ENCODE measurements around the gene AP4E1. TPM values are rescaled to one million over a fixed set of nuclear protein-coding genes. Genes with fewer than 3 reads are reported as not detected.
A peak's percentile ranks its signal among the peaks of the same experiment; 100 is the strongest.

AP4E1 gene
- total RNA-seq, 1 donor from 2014 or later = 10.1 TPM

GRCh38 chr15:51007131-51007666 lies 98.7 kb downstream of the AP4E1 start:
- peaks cover 11% of the 10 kb centered on the region for H3K9me3 Mint-ChIP-seq
- no peak overlapping the region for H3K4me3 Mint-ChIP-seq
- peaks cover 4% of the 10 kb centered on the region for H3K4me1 Mint-ChIP-seq (ENCODE audit: unreplicated experiment)
- TF ChIP-seq CTCF (conservative IDR thresholded peaks at IDR 0.05) = no peak
- H3K27ac Mint-ChIP-seq = peak overlapping the region; percentile 76
- H3K36me3 Mint-ChIP-seq = peaks cover 13% of the 10 kb centered on the region
- DNase-seq (ENCODE audit: extremely low spot score, unreplicated experiment) = no peak
- no peaks in the 10 kb centered on the region for H3K27me3 Mint-ChIP-seq

GRCh38 chr15:51011212-51011611 lies 102.7 kb downstream of the AP4E1 start:
- Mint-ChIP-seq H3K4me1 (ENCODE audit: unreplicated experiment) (no peaks in the 10 kb centered on the region), H3K4me3 (no peak overlapping the region), H3K9me3 (peaks cover 11% of the 10 kb centered on the region), H3K36me3 (peaks cover 13% of the 10 kb centered on the region), H3K27me3 (no peaks in the 10 kb centered on the region), H3K27ac (no peak overlapping the region)
- DNase-seq (ENCODE audit: extremely low spot score, unreplicated experiment) = no peak
- no peak for TF ChIP-seq CTCF (conservative IDR thresholded peaks at IDR 0.05)

- no peaks in the 10 kb centered on the region for H3K4me1 Mint-ChIP-seq (ENCODE audit: unreplicated experiment)
- peaks cover 3% of the 10 kb centered on the region for H3K36me3 Mint-ChIP-seq
- peaks cover 4% of the 10 kb centered on the region for H3K9me3 Mint-ChIP-seq
- no peak for DNase-seq (ENCODE audit: extremely low spot score, unreplicated experiment)
- no peak overlapping the region for H3K4me3 Mint-ChIP-seq
- H3K27me3 Mint-ChIP-seq = no peaks in the 10 kb centered on the region
- H3K27ac Mint-ChIP-seq = no peak overlapping the region
- TF ChIP-seq CTCF (conservative IDR thresholded peaks at IDR 0.05) = no peak
Observed at GRCh38 chr15:51016615-51017014, 108.1 kb downstream of the AP4E1 start.

GRCh38 chr15:51022206-51022605 lies 113.7 kb downstream of the AP4E1 start:
- H3K4me1 Mint-ChIP-seq (ENCODE audit: unreplicated experiment) = peaks cover 4% of the 10 kb centered on the region
- no peak overlapping the region for H3K27ac Mint-ChIP-seq
- no peak for DNase-seq (ENCODE audit: extremely low spot score, unreplicated experiment)
- peaks cover 3% of the 10 kb centered on the region for H3K36me3 Mint-ChIP-seq
- H3K27me3 Mint-ChIP-seq = no peaks in the 10 kb centered on the region
- TF ChIP-seq CTCF (conservative IDR thresholded peaks at IDR 0.05) = no peak
- H3K4me3 Mint-ChIP-seq = no peak overlapping the region
- H3K9me3 Mint-ChIP-seq = peaks cover 4% of the 10 kb centered on the region

- no peak for DNase-seq (ENCODE audit: extremely low spot score, unreplicated experiment)
- H3K27ac Mint-ChIP-seq = no peak overlapping the region
- H3K4me3 Mint-ChIP-seq = no peak overlapping the region
- H3K36me3 Mint-ChIP-seq = peaks cover 3% of the 10 kb centered on the region
- H3K4me1 Mint-ChIP-seq (ENCODE audit: unreplicated experiment) = peaks cover 4% of the 10 kb centered on the region
- peaks cover 4% of the 10 kb centered on the region for H3K9me3 Mint-ChIP-seq
- no peaks in the 10 kb centered on the region for H3K27me3 Mint-ChIP-seq
- TF ChIP-seq CTCF (conservative IDR thresholded peaks at IDR 0.05) = no peak
Observed at GRCh38 chr15:51023499-51023898, 115.0 kb downstream of the AP4E1 start.

All from type B pancreatic cell (in vitro differentiated cells).